Measurements from ENCODE around the gene CCDC192.
"Not testable (repeated sequence)": the region's sequence is repeated elsewhere in the genome, so short reads cannot be mapped to it uniquely, and the experiment has no call there.

CCDC192 gene

DNA sequence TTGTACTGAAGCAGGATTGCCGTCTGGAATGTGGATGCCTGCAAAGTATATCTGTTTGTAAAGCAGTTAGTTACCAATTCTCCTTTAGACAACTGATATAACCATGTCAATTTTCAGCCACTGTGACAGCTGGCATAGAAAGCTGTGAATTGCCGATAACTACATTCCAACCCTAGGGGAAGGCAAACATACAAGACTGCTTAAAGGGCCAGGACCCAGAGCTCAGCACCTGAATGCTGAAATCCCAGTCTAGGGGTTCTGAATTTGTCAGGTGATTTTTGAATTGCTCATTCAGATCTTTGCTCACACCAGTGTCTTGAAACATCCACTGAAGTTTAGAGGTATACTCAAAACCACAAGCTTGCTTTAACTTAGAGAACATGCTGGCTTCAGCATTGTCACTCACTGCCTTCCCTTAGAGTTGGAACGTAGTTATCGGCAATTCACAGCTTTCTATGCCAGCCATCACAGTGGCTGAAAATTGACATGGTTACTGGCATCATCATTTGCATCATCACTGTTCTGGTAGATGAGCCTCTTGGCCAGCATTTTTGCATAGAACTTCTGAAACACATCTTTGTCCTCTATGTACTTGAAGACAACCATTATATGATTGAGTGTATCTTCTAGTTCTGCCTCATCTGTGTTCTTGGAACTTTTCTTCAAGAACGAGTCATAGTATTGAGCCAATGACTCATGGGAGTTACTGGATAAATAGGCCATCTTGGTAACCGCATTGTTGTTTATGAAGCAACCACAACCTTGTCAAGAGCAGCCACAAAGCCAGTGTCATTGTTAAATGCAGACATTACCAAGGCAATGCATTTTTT, 82.1 kb downstream of the CCDC192 start:
- H3K9ac ChIP-seq (ENCODE audit: low read depth, low read length, poor library complexity, severe bottlenecking), result no peak overlapping the region
- no peak for TF ChIP-seq EZH2phosphoT487 (IDR thresholded peaks at IDR 0.05; ENCODE audit: borderline replicate concordance)
- TF ChIP-seq, protein P1, sequence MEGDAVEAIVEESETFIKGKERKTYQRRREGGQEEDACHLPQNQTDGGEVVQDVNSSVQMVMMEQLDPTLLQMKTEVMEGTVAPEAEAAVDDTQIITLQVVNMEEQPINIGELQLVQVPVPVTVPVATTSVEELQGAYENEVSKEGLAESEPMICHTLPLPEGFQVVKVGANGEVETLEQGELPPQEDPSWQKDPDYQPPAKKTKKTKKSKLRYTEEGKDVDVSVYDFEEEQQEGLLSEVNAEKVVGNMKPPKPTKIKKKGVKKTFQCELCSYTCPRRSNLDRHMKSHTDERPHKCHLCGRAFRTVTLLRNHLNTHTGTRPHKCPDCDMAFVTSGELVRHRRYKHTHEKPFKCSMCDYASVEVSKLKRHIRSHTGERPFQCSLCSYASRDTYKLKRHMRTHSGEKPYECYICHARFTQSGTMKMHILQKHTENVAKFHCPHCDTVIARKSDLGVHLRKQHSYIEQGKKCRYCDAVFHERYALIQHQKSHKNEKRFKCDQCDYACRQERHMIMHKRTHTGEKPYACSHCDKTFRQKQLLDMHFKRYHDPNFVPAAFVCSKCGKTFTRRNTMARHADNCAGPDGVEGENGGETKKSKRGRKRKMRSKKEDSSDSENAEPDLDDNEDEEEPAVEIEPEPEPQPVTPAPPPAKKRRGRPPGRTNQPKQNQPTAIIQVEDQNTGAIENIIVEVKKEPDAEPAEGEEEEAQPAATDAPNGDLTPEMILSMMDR (conservative IDR thresholded peaks at IDR 0.05; ENCODE audit: low read length), result no peak
- H3K4me2 ChIP-seq (ENCODE audit: low read depth, low read length, poor library complexity, severe bottlenecking), result no peak overlapping the region
- H2AFZ ChIP-seq (ENCODE audit: low read length), result no peak overlapping the region
- H3K9me3 ChIP-seq (ENCODE audit: insufficient read depth, low read depth, low read length), result no peaks in the 10 kb centered on the region
- no peaks in the 10 kb centered on the region for H3F3A ChIP-seq (ENCODE audit: low read depth)
- no peaks in the 10 kb centered on the region for H3K27me3 ChIP-seq (ENCODE audit: insufficient read depth, low read length, poor library complexity, severe bottlenecking)
- no peaks in the 10 kb centered on the region for H4K20me1 ChIP-seq (ENCODE audit: insufficient read depth, low read length, poor library complexity, severe bottlenecking)
- no peaks in the 10 kb centered on the region for H3K4me1 ChIP-seq (ENCODE audit: insufficient read depth, low read length, poor library complexity, severe bottlenecking)
- no peak overlapping the region for H3K4me3 ChIP-seq (ENCODE audit: low read length, poor library complexity, severe bottlenecking)
- H3K9me2 ChIP-seq (replicated peaks; ENCODE audit: low read depth, low read length), result no peaks in the 10 kb centered on the region
- H3K36me3 ChIP-seq (ENCODE audit: insufficient read depth, low read length), result no peaks in the 10 kb centered on the region
- no peaks in the 10 kb centered on the region for H3K79me2 ChIP-seq (ENCODE audit: insufficient read depth, low read length)

DNA sequence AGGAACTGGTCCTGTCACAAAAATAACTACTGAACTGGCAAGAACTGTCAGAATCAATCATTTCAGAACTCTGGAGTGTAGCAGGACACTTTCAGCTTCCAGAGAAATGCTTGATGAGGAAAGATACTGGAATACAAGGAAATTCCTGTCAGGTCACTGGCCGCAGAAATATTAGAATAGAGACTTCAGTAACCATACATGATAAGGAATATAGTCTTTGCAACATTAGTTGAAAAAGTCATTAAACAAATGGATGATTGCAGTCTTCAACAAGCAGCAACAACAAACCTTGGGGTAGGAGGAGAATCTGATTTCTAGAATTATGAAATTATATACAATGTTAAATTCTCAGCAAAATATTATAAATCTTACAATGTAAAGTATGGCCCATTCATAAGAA, 88.2 kb downstream of the CCDC192 start:
- H4K20me1 ChIP-seq (ENCODE audit: insufficient read depth, low read length, poor library complexity, severe bottlenecking), result no peaks in the 10 kb centered on the region
- H3K4me1 ChIP-seq (ENCODE audit: insufficient read depth, low read length, poor library complexity, severe bottlenecking), result no peaks in the 10 kb centered on the region
- H3K36me3 ChIP-seq (ENCODE audit: insufficient read depth, low read length), result no peaks in the 10 kb centered on the region
- H2AFZ ChIP-seq (ENCODE audit: low read length), result no peak overlapping the region
- TF ChIP-seq, protein P1 (conservative IDR thresholded peaks at IDR 0.05; ENCODE audit: low read length), result no peak
- TF ChIP-seq EZH2phosphoT487 (IDR thresholded peaks at IDR 0.05; ENCODE audit: borderline replicate concordance), result no peak
- no peaks in the 10 kb centered on the region for H3K27me3 ChIP-seq (ENCODE audit: insufficient read depth, low read length, poor library complexity, severe bottlenecking)
- no peaks in the 10 kb centered on the region for H3F3A ChIP-seq (ENCODE audit: low read depth)
- H3K4me2 ChIP-seq (ENCODE audit: low read depth, low read length, poor library complexity, severe bottlenecking), result no peak overlapping the region
- H3K79me2 ChIP-seq (ENCODE audit: insufficient read depth, low read length), result no peaks in the 10 kb centered on the region
- no peak overlapping the region for H3K9ac ChIP-seq (ENCODE audit: low read depth, low read length, poor library complexity, severe bottlenecking)
- H3K9me2 ChIP-seq (replicated peaks; ENCODE audit: low read depth, low read length), result no peaks in the 10 kb centered on the region
- no peaks in the 10 kb centered on the region for H3K9me3 ChIP-seq (ENCODE audit: insufficient read depth, low read depth, low read length)
- H3K4me3 ChIP-seq (ENCODE audit: low read length, poor library complexity, severe bottlenecking), result no peak overlapping the region

DNA sequence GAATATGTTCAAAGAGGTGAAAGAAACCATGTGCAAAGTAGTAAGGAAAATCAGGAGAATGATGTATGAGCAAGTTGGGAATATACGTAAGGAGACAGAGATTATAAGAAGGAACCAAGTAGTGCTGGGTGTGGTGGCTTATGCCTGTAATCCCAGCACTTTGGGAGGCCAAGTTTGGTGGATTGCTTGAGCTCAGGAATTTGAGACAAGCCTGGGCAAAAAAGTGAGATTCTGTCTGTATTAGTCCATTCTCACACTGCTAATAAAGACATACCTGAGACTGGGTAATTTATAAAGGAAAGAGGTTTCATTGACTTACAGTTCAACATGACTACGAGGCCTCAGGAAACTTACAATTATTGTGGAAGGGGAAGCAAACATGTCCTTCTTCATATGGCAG, 88.7 kb downstream of the CCDC192 start:
- H3K9ac ChIP-seq (ENCODE audit: low read depth, low read length, poor library complexity, severe bottlenecking); H3K4me1 ChIP-seq (ENCODE audit: insufficient read depth, low read length, poor library complexity, severe bottlenecking); H3K9me2 ChIP-seq (replicated peaks; ENCODE audit: low read depth, low read length); H3K4me2 ChIP-seq (ENCODE audit: low read depth, low read length, poor library complexity, severe bottlenecking); H4K20me1 ChIP-seq (ENCODE audit: insufficient read depth, low read length, poor library complexity, severe bottlenecking); H2AFZ ChIP-seq (ENCODE audit: low read length); H3K79me2 ChIP-seq (ENCODE audit: insufficient read depth, low read length); H3K36me3 ChIP-seq (ENCODE audit: insufficient read depth, low read length); H3F3A ChIP-seq (ENCODE audit: low read depth); H3K4me3 ChIP-seq (ENCODE audit: low read length, poor library complexity, severe bottlenecking); H3K9me3 ChIP-seq (ENCODE audit: insufficient read depth, low read depth, low read length); H3K27me3 ChIP-seq (ENCODE audit: insufficient read depth, low read length, poor library complexity, severe bottlenecking): not testable (repeated sequence)

DNA sequence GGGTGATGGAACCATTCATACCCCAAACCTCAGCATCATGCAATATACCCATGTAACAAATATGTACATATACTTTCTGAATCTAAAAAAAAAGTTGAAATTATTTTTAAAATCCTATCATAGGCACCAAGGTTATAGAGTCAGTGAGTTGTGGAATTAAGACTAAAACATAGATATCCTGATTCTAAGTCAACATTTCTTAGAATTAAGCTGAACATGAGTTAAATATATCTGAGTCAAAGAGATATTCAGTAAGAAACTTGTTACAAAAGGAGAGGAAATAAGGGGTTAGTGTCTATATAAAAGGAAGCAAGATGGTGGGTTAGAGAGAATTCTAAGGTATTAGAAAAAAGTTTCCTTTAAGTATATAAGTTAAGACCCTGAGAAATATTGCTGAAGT, 89.9 kb downstream of the CCDC192 start:
- Histone ChIP-seq H3K4me3 (ENCODE audit: low read length, poor library complexity, severe bottlenecking) (no peak overlapping the region), H3K9me2 (replicated peaks; ENCODE audit: low read depth, low read length) (no peaks in the 10 kb centered on the region), H3K36me3 (ENCODE audit: insufficient read depth, low read length) (no peaks in the 10 kb centered on the region), H3K9me3 (ENCODE audit: insufficient read depth, low read depth, low read length) (no peaks in the 10 kb centered on the region), H3K4me1 (ENCODE audit: insufficient read depth, low read length, poor library complexity, severe bottlenecking) (no peaks in the 10 kb centered on the region), H3K9ac (ENCODE audit: low read depth, low read length, poor library complexity, severe bottlenecking) (no peak overlapping the region), H3F3A (ENCODE audit: low read depth) (no peaks in the 10 kb centered on the region), H3K79me2 (ENCODE audit: insufficient read depth, low read length) (no peaks in the 10 kb centered on the region), H4K20me1 (ENCODE audit: insufficient read depth, low read length, poor library complexity, severe bottlenecking) (no peaks in the 10 kb centered on the region), H3K27me3 (ENCODE audit: insufficient read depth, low read length, poor library complexity, severe bottlenecking) (no peaks in the 10 kb centered on the region), H2AFZ (ENCODE audit: low read length) (no peak overlapping the region), H3K4me2 (ENCODE audit: low read depth, low read length, poor library complexity, severe bottlenecking) (no peak overlapping the region)
- TF ChIP-seq, protein P1 (conservative IDR thresholded peaks at IDR 0.05; ENCODE audit: low read length), result no peak
- TF ChIP-seq EZH2phosphoT487 (IDR thresholded peaks at IDR 0.05; ENCODE audit: borderline replicate concordance), result no peak

Measured in Loucy (cell line).